HEK293T (cell line): ENCODE measurements around the gene RNF225.

Experiments
- PKNOX1 ChIP-seq: fragments of 450-650 bp; IDR thresholded peaks from 2 replicates; pipeline ENCODE4 v1.6.1; 2016
- ZNF384 ChIP-seq: fragments of 450-650 bp; IDR thresholded peaks from 2 replicates; pipeline ENCODE4 v1.6.1; 2016

- TF ChIP-seq ZNF384: no peak
- TF ChIP-seq PKNOX1: no peak
These were observed 48.2 kb upstream of the RNF225 start for GRCh38 chr19:58346961-58347929.
